HCT116 (cell line): ENCODE measurements around the gene PCSK2. TPM values are rescaled to one million over a fixed set of nuclear protein-coding genes. Genes with fewer than 3 reads are reported as not detected.

ENCODE experiments used
- ATAC-seq: fragments of 200-7000 bp; cut with Tn5 transposase; 2 replicates; pipeline ENCODE4 v1.9.1; 2020; ENCODE audit warnings: mild to moderate bottlenecking, moderate library complexity
- BruUV-seq: library from RNA; stranded (reverse); fragments of 400-500 nt; replicated peaks from 2 replicates; lab custom pipeline; 2021; lab: Mats Ljungman, UMichigan
- CTCF ChIA-PET: fragments of 300-600 bp; sonication (Branson Sonifier 250); formaldehyde crosslinking; loops from one replicate; lab custom pipeline; 2021; ENCODE audit warnings: antibody characterized with exemption; lab: Charles Lee
- POLR2A ChIA-PET: fragments of 300-600, 350-600 bp; sonication (Branson Sonifier 250); formaldehyde crosslinking; loops from one replicate; lab custom pipeline; 2021; ENCODE audit warnings: antibody characterized with exemption; lab: Charles Lee
- RAD21 ChIA-PET, 2 experiments: fragments of 300-600 bp; sonication (Branson Sonifier 250); formaldehyde crosslinking; loops; one replicate each; lab custom pipeline; 2023; ENCODE audit warnings: low total read pairs in 2 of 2; ENCODE audit not compliant: uncharacterized antibody in 2 of 2, unreplicated experiment in 2 of 2, low non-redundant PET in 1 of 2; lab: Charles Lee
- DNase-seq: peaks from one replicate; pipeline ENCODE4 v3.0.0-alpha.2; 2010; ENCODE audit warnings: low read depth, low spot score
- H2AFZ ChIP-seq: fragments of 200-600 bp; shearing (Covaris generic), sonication (generic); 2 replicates; pipeline ENCODE4 v1.6.1; 2017; ENCODE audit warnings: low read depth, mixed run types, mixed read lengths, antibody characterized with exemption, low read length; ENCODE audit not compliant: poor library complexity, severe bottlenecking
- H3K27ac ChIP-seq: 2 replicates; pipeline ENCODE4 v1.5.1; 2012; ENCODE audit warnings: low read depth, low read length
- H3K27me3 ChIP-seq: fragments of 200-600 bp; sonication (generic); 2 replicates; pipeline ENCODE4 v1.6.1; 2016; ENCODE audit warnings: mixed run types, low read length, mixed read lengths; ENCODE audit not compliant: insufficient read depth
- H3K36me3 ChIP-seq, 2 experiments: fragments of 200-500 bp in 1 of 2; fragments of 200-600 bp in 1 of 2; sonication (Bioruptor generic) in 1 of 2; sonication (generic) in 1 of 2; 2 replicates each; pipeline versions ENCODE4 v1.5.1 to v1.6.1; 2014 to 2016; ENCODE audit warnings: low read length in 2 of 2, inconsistent platforms in 1 of 2, mixed read lengths in 1 of 2, mixed run types in 1 of 2; ENCODE audit not compliant: insufficient read depth in 2 of 2, control insufficient read depth in 1 of 2
- H3K4me1 ChIP-seq, 2 experiments: fragments of 200-600 bp in 1 of 2; sonication (generic) in 1 of 2; 2 replicates each; pipeline versions ENCODE4 v1.5.1 to v1.6.1; 2012 to 2017; ENCODE audit warnings: low read length in 2 of 2, inconsistent platforms in 1 of 2, mild to moderate bottlenecking in 1 of 2, mixed read lengths in 1 of 2, mixed run types in 1 of 2, moderate library complexity in 1 of 2; ENCODE audit not compliant: insufficient read depth in 2 of 2, control insufficient read depth in 1 of 2
- H3K4me2 ChIP-seq: fragments of 200-600 bp; sonication (generic); 2 replicates; pipeline ENCODE4 v1.6.1; 2017; ENCODE audit warnings: mixed run types, low read length, mixed read lengths
- H3K4me3 ChIP-seq, 2 experiments: fragments of 200-600 bp in 1 of 2; sonication (generic) in 1 of 2; replicated peaks in 1 of 2; 2 replicates each; pipeline ENCODE4 v1.5.1; 2011 to 2016; ENCODE audit warnings: low read length in 2 of 2, control low read depth in 1 of 2, low read depth in 1 of 2, mild to moderate bottlenecking in 1 of 2, mixed read lengths in 1 of 2, mixed run types in 1 of 2
- H3K79me2 ChIP-seq: fragments of 200-600 bp; sonication (generic); 2 replicates; pipeline ENCODE4 v1.6.1; 2017; ENCODE audit warnings: mild to moderate bottlenecking, mixed run types, low read length, moderate library complexity, mixed read lengths; ENCODE audit not compliant: insufficient read depth
- H3K9ac ChIP-seq: fragments of 200-600 bp; sonication (generic); 2 replicates; pipeline ENCODE4 v1.6.1; 2016; ENCODE audit warnings: low read length, mixed read lengths
- H3K9me2 ChIP-seq: fragments of 200-600 bp; sonication (generic), shearing (Covaris generic); 2 replicates; pipeline ENCODE4 v1.6.1; 2017; ENCODE audit warnings: mixed run types, mild to moderate bottlenecking, moderate library complexity; ENCODE audit not compliant: insufficient read depth
- H3K9me3 ChIP-seq, 2 experiments: fragments of 200-500 bp in 1 of 2; fragments of 200-600 bp in 1 of 2; sonication (Bioruptor generic) in 1 of 2; sonication (generic) in 1 of 2; 2 replicates each; pipeline ENCODE4 v1.6.1; 2014 to 2017; ENCODE audit warnings: low read length in 2 of 2, mixed read lengths in 2 of 2, inconsistent platforms in 1 of 2, low read depth in 1 of 2, mild to moderate bottlenecking in 1 of 2, mixed run types in 1 of 2, moderate library complexity in 1 of 2; ENCODE audit not compliant: control insufficient read depth in 1 of 2, insufficient read depth in 1 of 2
- H4K20me1 ChIP-seq: fragments of 200-600 bp; sonication (generic), shearing (Covaris generic); 2 replicates; pipeline ENCODE4 v1.6.1; 2017; ENCODE audit warnings: mixed run types, mild to moderate bottlenecking, moderate library complexity; ENCODE audit not compliant: insufficient read depth
- EGR1 ChIP-seq: IDR thresholded peaks from 2 replicates; pipeline ENCODE4 v1.6.1; 2012; ENCODE audit warnings: low read depth
- ELF1 ChIP-seq: IDR thresholded peaks from 2 replicates; pipeline ENCODE4 v1.6.1; 2012; ENCODE audit warnings: low read depth, borderline replicate concordance
- EZH2 ChIP-seq: fragments of 200-600 bp; sonication (generic); IDR thresholded peaks from 2 replicates; pipeline ENCODE4 v1.6.1; 2017; ENCODE audit warnings: antibody characterized with exemption, mixed run types
- FOSL1 ChIP-seq: IDR thresholded peaks from 2 replicates; pipeline ENCODE4 v1.6.1; 2012; ENCODE audit warnings: low read depth
- SIN3A ChIP-seq: IDR thresholded peaks from 2 replicates; pipeline ENCODE4 v1.6.1; 2012; ENCODE audit warnings: low read depth
- YY1 ChIP-seq: IDR thresholded peaks from 2 replicates; pipeline ENCODE4 v1.6.1; 2011; ENCODE audit warnings: low read length, low read depth, moderate library complexity, mild to moderate bottlenecking; ENCODE audit not compliant: insufficient replicate concordance; ENCODE audit errors: extremely low read depth
- ZFX ChIP-seq: fragments of 450-650 bp; IDR thresholded peaks from 2 replicates; pipeline ENCODE4 v1.6.1; 2017
- intact Hi-C: fragments of 100-400 bp; cut with micrococcal nuclease; formaldehyde crosslinking; loops from 2 replicates; pipeline ENCODE4 v1.10.0; 2022
- total RNA-seq: library from RNA; stranded (reverse); gene quantifications from one replicate; pipeline ENCODE4 v1.2.1, GENCODE V29; 2021; ENCODE audit not compliant: unreplicated experiment
- TF ChIP-seq, protein P1 (sequence below): IDR thresholded peaks from 2 replicates; pipeline ENCODE4 v1.6.1; 2012
- TF ChIP-seq, protein P2 (sequence below), 3 experiments: fragments of 200-600 bp in 1 of 3; sonication (generic) in 1 of 3; IDR thresholded peaks in 2 of 3; conservative IDR thresholded peaks in 1 of 3; 2 replicates each; pipeline ENCODE4 v1.5.1; 2012 to 2017; ENCODE audit warnings: low read depth in 2 of 3, low read length in 2 of 3, antibody characterized with exemption in 1 of 3, borderline replicate concordance in 1 of 3, control low read depth in 1 of 3, mild to moderate bottlenecking in 1 of 3, mixed read lengths in 1 of 3, mixed run types in 1 of 3, moderate library complexity in 1 of 3; ENCODE audit not compliant: insufficient read depth in 1 of 3

Gene PCSK2
- total RNA-seq, 1 experiment from 2014 or later = not detected

DNA sequence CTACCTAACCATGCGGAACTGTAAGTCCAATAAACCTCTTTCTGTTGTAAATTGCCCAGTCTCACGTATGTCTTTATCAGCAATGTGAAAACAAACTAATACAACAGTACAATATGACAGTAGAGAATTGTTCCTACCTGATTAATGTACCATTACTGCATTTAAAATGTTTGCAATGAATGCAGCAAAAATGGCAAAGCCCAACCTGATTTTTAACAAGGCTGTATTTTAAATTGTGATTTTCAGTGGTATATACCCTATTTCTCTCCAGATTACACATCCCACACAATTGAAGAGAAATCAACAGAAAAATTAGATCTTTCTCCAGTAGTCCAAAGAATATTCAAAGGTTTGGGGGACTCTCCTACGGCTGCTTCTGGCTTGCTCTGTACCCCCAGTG lies 3.3 kb upstream of the PCSK2 start:
- H3K4me2 ChIP-seq = no peak overlapping the region
- DNase-seq = no peak
- no peaks in the 10 kb centered on the region for H3K36me3 ChIP-seq
- H4K20me1 ChIP-seq = no peaks in the 10 kb centered on the region
- RAD21 ChIA-PET = no interaction called here
- BruUV-seq = no TSS peak
- H3K27me3 ChIP-seq = peaks cover 7% of the 10 kb centered on the region; the same call in 1 of the 2 replicates
- no peaks in the 10 kb centered on the region for H3K9me2 ChIP-seq
- H3K27ac ChIP-seq = no peak overlapping the region
- ATAC-seq = no peak
- H3K9me3 ChIP-seq = no peaks in the 10 kb centered on the region
- intact Hi-C loops = no loop called here
- H3K4me1 ChIP-seq = no peaks in the 10 kb centered on the region
- POLR2A ChIA-PET = no interaction called here
- H3K4me3 ChIP-seq = no peak overlapping the region
- H3K79me2 ChIP-seq = no peaks in the 10 kb centered on the region
- H3K9ac ChIP-seq = no peak overlapping the region
- H2AFZ ChIP-seq = no peak overlapping the region
- no peak for TF ChIP-seq YY1
- no peak for TF ChIP-seq SIN3A
- no peak for TF ChIP-seq ZFX
- CTCF ChIA-PET = no interaction called here

DNA sequence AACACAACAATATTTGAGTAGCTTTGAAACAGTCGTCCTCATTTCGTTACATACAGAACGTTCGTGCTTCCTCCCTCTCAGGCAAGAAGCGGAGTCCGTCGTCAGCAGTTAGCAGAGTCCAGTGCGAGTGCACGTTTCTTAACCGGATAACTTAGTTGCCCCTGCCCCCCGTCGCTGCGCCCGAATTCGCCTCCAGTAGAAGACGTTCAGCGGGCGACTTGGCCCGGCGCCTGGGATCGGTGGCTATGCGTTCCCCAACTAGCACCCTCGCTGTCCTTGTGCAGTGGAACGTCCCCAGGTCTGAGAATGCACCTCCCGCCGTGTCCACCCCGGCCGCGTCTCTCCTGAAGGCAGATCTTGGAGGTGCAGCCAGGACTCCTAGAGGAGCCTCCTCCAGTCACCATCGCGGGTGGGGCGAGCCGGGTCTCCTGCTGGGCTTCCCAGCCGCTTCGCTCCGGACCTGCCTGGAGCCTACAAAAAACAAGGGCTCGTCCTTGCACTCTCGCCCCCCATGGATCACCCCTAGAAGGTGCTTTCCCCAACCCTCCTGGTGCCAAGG lies 910 bp upstream of the PCSK2 start:
- Histone ChIP-seq H3K27me3 (peaks cover 12% of the 10 kb centered on the region; the same call in 1 of the 2 replicates), H3K4me3 (no peak overlapping the region), H3K4me2 (no peak overlapping the region), H4K20me1 (no peaks in the 10 kb centered on the region), H3K9ac (no peak overlapping the region), H3K9me3 (no peaks in the 10 kb centered on the region), H2AFZ (no peak overlapping the region), H3K4me1 (no peaks in the 10 kb centered on the region), H3K27ac (no peak overlapping the region), H3K9me2 (no peaks in the 10 kb centered on the region), H3K79me2 (no peaks in the 10 kb centered on the region), H3K36me3 (no peaks in the 10 kb centered on the region)
- POLR2A ChIA-PET = no interaction called here
- CTCF ChIA-PET = no interaction called here
- RAD21 ChIA-PET = no interaction called here
- no TSS peak for BruUV-seq
- no peak for ATAC-seq
- intact Hi-C loops = no loop called here
- DNase-seq = no peak
- no peak for TF ChIP-seq EGR1
- TF ChIP-seq EZH2 = no peak
- TF ChIP-seq, protein P1, sequence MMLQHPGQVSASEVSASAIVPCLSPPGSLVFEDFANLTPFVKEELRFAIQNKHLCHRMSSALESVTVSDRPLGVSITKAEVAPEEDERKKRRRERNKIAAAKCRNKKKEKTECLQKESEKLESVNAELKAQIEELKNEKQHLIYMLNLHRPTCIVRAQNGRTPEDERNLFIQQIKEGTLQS = no peak
- TF ChIP-seq ELF1 = no peak
- TF ChIP-seq, protein P2, sequence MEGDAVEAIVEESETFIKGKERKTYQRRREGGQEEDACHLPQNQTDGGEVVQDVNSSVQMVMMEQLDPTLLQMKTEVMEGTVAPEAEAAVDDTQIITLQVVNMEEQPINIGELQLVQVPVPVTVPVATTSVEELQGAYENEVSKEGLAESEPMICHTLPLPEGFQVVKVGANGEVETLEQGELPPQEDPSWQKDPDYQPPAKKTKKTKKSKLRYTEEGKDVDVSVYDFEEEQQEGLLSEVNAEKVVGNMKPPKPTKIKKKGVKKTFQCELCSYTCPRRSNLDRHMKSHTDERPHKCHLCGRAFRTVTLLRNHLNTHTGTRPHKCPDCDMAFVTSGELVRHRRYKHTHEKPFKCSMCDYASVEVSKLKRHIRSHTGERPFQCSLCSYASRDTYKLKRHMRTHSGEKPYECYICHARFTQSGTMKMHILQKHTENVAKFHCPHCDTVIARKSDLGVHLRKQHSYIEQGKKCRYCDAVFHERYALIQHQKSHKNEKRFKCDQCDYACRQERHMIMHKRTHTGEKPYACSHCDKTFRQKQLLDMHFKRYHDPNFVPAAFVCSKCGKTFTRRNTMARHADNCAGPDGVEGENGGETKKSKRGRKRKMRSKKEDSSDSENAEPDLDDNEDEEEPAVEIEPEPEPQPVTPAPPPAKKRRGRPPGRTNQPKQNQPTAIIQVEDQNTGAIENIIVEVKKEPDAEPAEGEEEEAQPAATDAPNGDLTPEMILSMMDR (IDR thresholded peaks at IDR 0.05 in 2 of 3, conservative IDR thresholded peaks at IDR 0.05 in 1 of 3; ENCODE audit: borderline replicate concordance in 1 of 3, insufficient read depth in 1 of 3, low read depth in 2 of 3, low read length in 2 of 3) = no peak
- no peak for TF ChIP-seq FOSL1
